SKM-1 (cell line): ENCODE data around the gene TTC28.

Experiments used
- DNase-seq: peaks from one replicate; lab custom pipeline; 2025; ENCODE audit not compliant: unreplicated experiment; lab: John Stamatoyannopoulos, UW

Gene TTC28

DNA sequence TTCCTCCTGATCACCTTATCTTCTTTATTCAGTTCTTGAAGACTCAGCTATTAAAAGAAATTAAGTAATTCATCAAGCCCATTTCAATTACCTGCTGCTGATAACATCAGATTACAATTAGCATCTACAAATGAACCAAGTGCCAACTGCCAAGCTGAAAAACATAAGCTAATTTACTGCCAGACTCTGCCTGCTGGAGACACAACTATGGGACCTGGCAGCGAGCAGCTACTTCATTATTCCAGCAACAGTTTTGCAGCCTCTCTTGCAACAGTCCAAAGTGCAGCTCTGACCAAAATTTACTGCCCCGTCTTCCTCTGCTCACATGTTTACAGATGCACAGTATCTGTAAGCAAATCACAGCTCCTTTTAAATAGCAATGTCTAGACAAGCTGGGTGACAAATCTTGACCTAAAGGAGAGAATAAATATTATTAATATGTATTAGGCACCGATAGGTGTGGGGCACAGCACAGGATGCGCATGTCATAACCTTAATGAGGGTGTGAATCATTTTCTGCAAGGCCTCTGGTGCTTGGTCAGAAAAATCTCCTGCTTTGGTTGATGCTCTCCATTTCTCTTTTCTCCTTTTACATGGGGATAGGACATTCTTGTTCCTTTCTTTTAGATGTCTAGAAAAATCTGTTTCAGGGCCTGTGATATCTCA, 528.4 kb downstream of the TTC28 start:
- no peak for DNase-seq

DNA sequence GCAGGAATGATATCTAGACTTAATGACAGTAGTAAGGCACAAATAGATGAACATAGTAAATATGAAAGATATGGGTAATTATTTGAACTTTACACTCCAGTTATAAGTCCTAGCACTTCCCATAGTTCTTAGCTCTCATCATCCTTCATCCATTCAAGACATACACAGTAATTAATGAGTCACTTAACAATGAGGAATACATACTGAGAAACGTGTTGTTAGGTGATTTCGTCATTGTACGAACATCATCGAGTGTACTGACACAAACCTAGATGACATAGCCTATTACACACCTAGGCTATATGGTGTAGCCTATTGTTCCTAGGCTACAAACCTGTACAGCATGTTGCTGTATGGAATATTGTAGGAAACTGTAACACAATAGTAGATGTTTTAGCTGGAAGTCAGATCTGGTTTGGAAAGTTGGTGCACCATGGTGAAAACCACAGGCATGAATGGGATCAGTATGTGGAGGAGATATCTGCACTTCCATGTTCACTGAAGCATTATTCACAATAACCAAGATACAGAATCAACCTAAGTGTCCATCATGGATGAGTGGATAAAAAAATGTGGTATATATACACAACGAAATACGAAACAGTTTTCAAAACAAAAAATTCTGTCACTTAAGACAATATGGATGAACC, 530.7 kb downstream of the TTC28 start:
- DNase-seq: no peak

DNA sequence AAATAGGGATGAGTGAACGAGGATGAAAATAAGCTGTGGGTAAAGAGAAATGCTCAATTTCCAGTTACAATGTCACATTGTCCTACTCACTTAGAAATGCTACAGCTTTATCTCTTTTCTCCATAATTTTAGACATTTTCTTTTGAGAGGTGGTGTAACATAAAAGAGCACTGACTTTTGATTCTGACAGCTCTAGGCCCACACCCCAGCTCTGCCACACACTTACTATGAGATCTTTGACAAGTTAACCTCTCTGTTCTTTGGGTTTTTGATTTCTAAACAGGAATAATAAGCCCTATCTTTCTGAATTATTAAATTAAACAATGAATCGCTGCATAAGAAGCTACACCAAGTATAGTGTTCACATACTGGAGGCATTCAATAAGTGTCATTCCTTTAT, 532.2 kb downstream of the TTC28 start:
- no peak for DNase-seq

DNA sequence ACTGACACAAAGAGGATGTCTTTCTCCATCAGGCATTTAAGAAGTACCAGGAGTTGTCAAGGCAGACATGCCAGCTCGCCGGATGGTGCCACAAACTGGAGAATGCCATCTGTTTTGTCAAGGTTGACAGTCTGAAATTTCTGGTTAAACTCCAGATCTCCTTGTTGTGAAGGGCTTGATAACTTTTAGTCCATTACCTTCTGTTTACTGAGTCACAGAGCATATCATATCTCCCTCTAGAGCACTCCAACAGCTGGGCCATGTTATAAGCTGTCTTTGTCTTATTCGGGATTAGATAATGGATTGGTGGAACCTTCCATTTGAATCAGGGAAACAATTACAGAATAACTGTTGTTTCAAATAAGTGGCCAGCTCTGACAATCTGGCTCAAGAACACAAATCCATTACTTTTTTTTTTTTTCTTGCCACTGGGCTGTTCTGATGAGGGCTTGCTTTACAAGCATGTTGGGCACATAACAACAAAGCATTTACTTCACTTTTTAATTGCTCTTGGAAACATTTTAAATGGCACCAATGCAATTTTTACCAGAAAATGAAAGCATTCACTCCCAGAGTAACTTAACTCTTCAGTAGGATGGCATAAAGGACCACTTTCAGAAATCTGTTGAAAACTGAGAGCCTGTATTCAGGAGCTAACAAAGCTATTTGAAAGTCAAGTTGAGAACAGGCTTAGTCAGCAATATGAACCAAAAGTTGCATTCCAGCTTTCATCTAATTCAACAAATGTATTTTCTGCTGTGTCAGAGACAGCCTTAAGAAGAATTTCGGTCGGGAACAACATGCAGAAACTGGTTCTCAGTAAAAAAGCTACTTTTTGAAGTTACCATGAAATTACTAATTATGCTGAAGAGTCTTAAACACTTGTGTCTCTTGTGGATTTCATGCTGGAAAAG, 533.0 kb downstream of the TTC28 start:
- DNase-seq: no peak

DNA sequence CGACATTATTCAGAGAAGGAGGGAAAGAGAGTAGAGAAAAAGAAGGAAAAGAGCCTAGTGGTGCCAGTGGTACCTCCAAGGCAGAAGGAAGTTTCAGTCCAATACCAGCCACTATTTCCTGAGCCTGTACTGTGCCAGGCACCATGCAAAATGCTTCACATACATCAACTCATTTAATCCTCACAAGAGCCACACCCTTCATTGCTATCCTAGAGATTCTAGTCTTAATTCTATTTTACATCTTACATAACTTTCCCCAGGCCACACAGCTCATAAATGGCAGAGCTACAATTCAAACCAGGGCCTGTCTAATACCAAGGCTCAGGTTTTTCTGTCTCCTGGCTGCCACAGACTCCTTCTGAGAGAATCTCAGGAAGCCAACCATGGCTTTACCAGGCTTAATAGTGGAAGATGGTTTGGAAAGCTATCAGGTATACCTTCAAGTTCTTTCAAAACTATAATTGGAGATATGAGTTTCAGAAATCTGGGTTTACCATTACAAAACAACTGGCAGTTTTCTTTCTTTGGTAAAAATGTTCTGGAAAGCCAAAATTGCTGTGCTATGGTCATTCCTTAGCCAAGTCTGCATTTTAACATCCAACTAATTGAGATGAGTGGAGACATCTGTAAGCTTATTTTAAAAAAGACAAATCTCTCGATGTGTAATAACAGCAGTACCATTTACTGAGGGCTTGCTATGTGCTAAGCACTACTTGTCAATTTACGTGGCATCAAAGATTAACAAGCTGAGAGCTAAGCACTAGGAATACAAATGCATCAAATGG, 535.5 kb downstream of the TTC28 start:
- DNase-seq: no peak

DNA sequence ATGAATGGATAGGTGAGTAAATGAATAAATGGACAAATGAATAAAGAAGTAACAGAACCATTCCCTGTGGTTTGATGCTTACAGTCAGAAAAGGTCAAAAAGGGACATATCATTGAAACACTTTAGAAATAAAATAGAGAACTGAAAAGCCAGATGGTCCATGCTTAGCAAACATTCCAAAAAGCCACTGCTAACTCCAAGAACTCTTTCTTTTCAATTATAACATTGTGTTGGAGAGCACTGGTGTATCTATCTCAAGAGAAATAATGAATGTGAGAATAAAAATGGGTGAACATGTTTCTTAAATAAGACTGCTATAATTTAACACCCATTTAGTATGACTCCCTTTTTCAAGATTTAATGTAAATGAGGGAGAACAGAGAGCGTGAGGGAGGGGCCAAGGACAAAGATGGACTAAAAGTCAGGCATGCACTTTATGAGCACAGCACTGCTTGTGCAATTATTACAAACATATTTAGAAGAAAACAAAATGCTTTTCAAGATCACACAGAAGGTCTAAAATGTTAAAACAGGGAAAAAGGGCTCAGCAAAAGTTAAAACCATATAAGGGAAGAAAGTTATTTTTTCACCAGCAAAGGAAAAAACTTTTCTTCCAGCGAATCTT, 536.3 kb downstream of the TTC28 start:
- no peak for DNase-seq

DNA sequence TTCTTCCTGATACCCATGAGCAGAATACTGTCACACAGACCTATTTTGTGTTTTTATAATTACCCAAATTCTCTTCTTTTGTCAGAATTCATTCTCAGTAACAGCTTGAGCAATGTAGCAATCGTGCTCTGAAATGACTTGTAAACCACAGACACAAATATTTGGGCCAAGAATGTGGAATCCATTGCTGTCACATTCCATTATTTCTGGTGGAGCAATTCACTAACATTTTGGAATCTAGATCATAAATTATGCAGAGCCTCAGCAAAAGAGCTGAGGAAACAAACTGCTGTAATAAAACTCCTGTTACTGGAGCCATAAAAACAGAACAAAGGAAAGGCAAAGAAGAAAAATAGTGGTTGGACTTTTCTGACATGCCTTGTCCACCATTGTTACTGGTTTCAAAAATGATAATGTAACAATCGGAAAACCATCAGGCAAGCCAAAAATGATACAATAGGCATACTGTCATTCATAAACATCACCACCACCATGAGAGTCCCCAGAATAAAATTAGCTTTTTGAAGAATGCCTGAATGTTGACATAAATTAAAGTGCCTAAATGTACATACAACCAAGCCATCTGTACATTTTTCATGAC, 537.2 kb downstream of the TTC28 start:
- no peak for DNase-seq

DNA sequence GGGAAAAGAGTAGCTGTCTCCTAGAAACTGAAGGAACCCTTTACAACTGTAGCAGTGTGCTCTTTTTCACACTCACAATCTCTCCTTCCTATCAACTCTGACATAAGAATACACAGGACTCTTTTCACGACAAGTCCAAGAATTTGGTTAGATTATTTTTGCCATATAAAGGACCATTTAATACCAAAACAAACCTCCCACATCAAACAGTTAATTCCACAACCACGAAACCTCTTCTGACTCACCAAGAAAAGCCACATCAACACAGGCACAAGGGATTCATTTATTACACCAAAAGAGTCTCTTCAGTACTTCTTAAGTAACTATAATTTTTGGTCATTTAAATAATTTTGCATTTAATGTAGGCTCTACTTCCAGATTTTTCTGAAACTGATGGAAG, 538.0 kb downstream of the TTC28 start:
- no peak for DNase-seq

DNA sequence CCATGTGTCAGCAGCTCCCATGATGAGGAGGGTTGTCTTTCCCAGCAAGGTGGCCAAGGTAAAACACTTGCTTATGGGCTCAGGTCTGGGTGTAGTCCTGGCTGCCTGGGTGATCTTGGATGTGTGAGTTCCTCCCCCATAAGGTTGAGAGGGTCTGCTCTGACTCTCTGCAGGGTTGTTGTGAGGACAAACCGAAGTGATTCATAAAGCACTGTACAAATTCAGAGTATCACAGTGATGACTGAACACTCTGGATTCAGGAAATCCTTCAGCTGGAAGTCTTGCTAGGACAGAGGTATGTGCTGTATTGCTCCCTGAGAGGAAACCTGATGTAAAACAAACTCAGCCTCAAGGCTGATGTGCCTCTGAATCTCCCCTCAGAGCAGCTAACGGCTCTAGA, 539.7 kb downstream of the TTC28 start:
- no peak for DNase-seq

DNA sequence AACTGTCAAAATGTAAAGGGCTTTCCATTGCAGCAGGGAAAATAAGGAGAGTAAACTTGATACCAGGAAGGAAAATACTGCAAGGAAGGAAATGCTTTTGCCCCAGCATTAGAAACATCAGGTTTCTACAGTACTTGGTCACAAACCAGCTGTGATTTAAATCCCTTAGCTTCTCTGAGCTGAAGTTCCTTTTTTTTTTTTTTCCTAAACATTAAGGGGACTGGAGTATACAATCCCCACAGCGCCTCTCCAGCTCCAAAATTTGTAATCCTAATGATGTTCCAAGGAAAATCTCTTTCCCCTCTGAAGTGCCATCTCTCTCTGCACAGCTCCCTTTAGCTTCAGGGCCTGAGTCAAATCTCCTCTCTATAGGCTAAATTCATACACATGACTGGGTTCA, 540.1 kb downstream of the TTC28 start:
- no peak for DNase-seq

DNA sequence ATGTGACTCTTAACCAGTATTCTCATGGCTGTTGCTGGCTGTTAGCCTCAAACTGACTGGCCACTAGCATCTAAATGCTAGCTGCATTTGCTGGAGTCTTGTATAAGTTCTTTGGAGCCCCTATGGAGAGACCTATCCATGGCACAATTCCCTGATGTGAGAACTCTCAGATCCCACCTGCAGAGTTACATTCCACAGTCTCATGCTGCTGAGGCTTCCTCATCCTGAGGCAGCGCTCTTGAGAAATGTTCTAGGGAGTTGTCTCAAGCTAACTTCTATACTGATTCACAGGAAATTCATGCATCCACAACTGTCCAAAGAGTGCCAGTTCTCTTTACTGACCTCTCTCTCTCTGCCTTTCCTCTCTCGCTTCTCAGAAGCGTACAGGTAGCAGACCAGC, 542.6 kb downstream of the TTC28 start:
- no peak for DNase-seq

DNA sequence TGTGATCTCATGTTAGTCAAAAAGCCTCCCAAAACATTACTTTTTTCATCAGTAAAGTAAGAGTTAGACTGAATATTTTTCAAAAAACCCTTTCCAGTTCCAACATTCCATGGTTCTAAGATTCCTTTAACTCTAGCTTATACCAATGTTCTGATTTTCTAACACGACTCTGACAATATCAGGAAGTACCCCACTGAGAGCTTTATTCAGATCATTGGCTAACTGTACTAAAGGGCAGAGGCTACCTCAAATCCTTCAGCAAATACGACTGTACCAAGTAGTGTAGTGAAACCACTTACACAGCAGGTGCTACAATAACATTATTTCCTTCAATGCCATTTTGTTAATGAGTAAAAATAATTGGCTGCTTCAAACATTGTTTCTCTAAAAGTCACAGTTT, 547.2 kb downstream of the TTC28 start:
- no peak for DNase-seq

DNA sequence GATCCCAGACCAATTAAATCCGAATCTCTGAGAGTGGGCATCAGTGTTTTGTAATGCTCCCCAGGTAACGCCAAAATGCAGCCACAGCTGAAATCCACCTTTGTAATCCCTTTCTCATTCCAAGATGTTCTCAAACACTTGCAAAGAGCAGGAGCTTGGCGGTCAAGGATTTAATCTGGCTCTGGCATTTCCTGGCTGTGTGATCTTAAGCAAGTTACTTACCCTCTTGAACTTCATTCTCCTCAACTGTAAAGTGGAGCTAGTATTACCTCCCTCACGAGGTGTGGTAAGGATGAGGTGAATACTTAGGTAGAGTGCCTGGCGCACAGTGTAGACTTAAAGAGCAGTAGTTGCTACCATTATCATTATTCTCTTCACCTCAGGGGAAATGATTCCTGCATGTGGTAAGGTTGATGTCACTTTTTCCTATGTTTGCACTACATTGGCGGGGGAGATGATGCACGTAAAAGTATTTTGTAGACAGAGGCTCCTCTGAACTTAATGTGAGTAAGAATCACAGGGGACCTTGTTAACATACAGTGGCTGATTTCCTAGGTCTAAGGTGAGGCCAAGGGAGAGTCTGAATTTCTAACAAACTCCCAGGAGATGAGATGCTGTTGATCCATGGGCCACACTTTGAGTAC, 550.2 kb downstream of the TTC28 start:
- no peak for DNase-seq

DNA sequence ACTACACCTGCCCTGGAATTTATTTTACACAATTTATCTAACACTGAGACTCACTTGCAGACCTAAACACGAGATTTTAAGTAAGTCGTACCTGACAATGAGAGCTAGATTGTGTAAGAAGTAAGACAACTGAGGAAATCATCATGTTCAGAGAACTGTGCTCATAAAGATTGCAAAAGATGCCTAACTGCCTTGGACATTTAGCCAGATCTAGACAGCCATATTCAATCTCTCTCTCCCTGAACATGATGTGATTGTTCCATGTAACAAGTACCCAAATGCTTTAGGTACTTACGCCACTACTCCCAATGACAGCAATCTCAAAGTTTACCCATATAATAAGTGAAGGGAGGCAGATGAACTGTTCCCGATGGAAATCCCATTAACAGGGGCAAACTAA, 550.8 kb downstream of the TTC28 start:
- no peak for DNase-seq

DNA sequence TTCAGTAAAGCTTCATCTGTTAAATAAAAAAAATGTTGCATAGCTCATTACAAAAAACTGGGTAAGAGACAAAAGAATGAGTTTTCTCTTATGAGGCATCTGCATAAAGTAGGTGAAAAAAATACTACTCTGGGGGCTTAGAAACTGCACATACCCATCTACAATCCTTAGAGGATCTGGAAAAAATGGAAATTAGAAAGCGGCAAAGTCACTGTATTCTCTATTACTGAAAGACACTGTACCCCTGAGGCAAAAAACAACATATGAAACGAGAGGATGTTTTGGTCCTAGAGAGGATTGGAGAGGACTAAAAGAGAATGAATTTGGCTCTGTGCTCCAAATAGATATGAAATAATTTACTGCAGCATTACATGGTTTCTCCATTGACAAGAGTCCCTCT, 553.8 kb downstream of the TTC28 start:
- DNase-seq: no peak

DNA sequence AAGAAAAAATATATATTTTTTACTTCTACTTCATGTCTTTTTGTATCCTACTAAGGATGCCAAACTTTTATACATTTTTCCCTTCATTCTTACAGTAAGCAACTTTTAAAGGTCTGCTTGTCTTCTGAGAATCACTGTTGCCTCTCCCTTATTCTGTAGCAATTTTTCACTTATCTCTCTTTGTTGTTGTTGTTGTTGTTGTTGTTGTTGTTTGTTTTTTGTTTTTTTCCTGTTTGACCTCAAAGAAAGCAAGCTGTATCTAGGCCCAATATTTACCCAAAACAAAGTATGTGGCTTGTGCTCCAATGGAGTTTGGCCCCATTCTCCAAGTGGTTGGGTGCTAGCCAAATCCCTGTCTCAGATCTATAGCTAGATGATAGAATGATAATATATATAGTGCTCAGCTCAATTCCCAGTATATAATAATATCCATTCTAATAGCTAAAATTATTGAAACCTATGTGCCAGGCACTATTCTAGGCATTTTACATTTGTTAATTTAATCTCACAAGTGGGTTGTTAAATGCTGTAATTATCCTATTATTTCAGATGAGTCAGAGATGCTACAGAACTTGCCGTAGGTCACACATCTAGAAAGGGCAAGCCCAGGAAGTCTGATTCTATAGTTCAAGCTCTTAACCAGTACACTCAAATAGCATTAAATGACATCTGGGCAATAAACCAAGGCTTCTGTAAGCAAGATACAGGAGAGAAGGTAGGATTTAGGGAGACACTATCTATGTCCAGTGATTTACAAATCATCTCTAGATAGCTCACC, 555.5 kb downstream of the TTC28 start:
- DNase-seq: no peak

DNA sequence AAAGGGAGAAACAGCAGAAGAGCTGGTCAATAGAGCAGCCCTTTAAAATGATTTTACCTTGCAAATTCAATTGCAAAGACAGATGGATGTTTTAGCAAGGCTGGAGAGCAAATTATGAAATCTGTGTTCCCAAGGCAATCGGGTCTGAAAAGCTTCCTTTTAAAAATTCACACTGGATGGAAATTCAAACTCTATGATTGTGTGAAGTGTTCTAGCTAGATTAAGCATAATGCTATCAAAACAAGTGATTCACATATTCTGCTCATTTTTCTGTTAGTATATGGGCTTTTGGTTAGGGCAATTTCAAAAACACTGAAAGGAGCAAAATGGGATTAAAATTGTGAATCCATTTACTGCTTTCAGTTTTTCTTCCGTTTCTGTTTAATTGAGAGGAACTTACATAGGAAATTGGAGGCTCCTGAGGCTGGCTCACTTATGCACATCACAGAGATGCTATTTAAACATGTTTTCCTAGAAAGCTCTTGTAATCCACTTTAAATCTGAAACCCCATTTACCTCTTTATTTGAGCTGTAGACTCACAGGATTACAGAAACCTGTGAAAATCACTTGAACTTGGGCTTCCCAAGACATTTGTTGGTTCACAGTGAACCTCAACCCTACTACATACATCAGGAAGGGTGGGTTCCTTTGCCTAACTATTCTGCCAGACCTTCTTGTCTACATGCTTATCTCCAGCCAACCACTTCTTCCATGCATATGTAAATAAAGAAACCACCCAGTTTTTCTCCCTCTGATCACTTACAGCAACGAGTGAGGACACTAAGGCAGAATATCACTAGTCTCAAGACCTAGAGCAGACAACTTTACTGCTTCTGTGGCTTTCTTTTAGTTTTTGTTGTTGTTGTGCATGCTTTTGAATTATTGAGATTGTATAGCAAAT, 558.7 kb downstream of the TTC28 start:
- no peak for DNase-seq

DNA sequence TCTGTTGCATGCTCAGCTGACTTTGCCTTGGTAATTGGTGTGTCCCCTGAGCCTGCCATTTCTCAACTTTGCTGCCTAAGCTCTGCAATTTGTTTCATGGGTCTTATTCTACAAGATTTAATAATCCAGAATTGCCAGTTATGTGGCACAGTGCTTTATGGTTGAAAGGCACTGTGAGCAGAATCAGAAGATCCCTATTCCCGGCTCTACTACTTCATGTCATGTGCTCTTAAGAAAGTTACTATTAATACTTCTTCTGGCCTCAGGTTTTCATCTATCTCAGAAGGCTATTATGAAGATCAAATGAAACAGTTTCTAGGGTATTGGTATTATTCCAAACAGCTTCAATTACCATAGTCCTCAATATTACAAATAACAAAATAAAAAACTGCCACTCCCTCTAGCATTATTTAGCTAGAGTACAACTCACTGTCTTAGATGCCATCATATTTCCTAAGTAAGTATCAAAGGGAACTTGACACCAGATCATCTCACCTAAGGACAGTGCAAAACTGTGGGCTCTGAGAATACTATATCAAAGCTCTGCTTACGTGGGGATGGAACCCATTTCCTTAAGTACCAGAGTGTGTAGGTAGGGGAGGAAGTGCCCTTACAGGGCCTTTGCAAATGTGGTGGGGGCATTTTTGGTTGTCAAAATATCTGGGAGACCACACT, 560.5 kb downstream of the TTC28 start:
- no peak for DNase-seq
